Stimulated activated CD8-positive, alpha-beta memory T cell treated with anti-CD3 and anti-CD28 coated beads, Interleukin-7, amount 100 ng/mL, for 1 hour (primary cell): Measurements from ENCODE around the gene METTL25B.
A peak's percentile ranks its signal among the peaks of the same experiment; 100 is the strongest.

Source experiments
- DNase-seq, 2 donors: peaks; one replicate each; pipeline ENCODE4 v3.0.0-alpha.2; 2020; ENCODE audit warnings: low read depth in 2 of 2

The METTL25B gene

DNA sequence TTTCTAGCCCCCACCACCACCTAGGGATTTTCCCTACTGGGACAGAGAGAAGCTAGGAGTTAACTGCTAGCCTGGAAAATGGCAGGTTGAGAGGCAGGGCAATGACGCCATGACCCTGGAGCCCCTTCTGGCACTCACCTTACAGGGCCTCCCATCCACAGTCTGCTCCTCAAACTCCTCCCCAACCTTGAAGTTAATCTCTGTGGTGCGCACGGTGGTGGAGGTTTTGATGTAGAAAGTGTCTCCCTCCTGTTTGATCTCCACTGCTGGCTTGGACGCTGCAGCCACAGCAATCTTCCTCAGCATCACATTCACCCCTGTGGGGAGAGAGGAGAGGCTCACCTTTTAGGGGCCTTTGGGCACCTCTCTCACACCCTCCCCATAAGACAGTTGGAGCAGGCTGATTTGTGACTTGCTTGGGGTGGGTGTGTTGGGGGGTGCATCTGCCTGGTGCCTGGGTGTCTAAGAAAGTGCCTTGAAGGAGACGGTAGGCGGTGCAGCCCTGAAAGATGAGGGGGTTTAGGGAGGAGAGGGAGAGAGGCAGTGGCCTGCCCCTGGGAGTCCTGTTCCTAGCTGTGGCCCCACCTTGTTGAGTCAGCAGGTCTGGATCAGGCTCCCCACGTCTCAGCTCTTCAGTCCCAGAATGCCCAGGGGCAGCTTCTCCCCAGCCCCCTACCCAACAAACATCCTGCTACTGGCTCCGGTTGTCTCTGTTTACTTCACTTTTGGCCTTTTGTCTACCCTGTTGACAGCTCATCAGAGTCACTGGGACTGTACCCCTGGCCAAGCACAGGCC is 27.3 kb upstream of the METTL25B start:
- no peak for DNase-seq

GRCh38 chr1:156703336-156703735 is 24.9 kb upstream of the METTL25B start:
- DNase-seq = no peak

DNA sequence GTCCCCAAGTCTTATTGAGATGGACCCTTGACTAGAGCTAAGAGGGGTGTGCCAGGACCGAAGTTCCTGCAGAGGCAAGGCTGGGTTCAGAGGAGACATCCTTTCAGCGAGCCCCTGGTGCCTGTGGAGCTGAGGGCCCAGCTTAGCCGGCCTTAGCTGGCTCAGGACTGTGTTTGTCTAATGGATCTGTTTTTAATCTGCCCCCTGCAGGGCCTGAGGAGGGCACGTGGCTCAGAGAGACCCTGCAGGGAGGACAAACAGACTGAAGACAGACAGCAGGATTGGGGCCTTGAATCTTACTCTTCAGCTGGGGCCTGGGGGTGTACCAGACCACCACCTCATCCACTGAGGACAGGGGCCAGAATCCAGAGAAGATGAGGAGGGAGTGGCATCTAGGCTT is 24.5 kb upstream of the METTL25B start:
- DNase-seq = no peak

- no peak for DNase-seq
Measured at GRCh38 chr1:156704166-156704711, 24.0 kb upstream of the METTL25B start.

DNA sequence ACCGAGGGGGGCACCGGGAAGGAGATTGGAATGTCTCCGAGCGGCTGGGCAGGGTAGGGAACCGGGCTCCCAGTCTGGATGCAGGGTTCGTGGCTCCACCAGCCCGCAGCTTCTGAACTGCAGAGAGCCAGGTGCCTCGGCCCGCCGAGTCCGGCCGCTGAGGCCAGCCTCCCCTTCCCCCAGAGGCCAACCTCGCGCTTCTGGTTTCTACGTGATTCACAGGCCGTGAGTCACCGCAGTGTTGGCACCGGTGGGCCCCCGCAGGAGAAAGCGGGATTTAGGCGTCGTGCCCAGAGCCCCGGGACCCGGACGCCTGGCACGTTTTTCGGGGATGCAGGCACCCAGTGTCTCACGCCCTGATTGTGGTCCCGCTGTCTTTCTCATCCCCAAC is 23.3 kb upstream of the METTL25B start:
- no peak for DNase-seq

DNA sequence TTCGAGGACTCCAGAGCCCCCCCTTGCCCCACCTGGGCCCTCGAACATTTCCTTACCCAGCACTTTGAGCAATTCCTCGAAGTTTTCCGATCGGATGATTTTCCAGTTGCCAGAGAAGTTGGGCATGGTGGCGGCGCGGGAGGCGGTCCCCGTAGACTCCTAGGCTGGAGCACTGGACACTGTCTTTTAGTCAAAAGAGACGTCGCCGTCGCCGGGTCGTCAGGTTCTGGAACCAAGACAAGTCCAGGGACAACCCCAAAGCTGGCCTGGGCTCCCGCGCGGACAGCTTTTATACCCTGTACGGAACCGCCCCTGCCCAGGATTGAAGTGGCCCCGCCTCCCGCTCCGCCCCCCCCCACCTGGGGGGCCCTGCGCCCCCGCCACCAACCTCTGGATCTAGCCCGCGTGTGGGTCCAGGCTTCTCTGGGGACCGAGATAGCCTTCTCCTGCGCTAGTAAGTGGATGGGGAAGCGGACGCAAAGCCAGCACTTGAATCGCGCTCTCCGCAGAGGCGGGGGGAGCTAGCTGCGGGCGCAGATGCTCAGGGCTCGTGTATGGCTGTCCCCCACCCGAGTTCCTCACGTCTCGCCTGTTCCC is 22.9 kb upstream of the METTL25B start, which contains the start of gene CRABP2:
CRABP2 (minus strand) TSS at position 263 of the 597 bp plus-strand sequence; CDS start at position 126, 137 bp downstream.
- no peak for DNase-seq

- peak; percentile 30 to 53 for DNase-seq
Measured at GRCh38 chr1:156705918-156706656, 22.2 kb upstream of the METTL25B start.

DNA sequence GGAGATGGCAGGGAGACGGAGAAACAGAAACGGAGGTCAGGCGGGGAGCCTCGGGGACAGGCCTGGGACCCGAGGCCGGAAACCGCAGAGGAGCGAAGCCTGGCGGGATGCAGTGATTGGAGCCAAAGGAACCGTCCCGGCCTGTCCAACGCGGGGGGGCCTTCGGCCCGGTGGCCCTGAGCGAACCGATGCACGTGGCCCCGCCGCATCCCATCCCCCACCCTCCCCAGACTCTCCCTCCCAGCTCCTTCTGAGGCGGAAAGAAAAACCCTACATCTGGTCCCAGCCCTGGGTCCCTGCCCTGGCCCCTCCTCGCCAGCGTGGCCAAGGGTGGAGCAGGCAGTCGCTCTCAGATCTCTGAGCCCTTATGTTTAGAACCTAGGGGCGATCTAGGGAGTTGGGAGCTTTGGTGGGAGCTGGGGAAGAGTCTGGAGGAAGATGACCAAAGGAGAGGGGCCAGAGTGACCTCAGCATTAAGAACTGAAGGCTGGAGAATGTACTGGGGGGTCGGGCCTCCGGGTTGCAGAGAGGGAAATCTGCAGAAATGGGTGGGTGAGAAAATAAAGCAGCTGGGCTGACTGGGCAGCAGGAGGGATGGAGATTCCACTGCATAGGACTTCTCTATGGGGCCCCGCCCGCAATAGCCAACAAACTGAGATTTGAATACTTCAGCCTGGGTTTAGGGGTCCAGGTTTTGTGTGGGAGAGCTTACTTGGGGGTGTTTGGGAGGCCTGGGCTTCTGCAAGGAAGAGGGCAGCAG is 21.4 kb upstream of the METTL25B start:
- DNase-seq = no peak

GRCh38 chr1:156707417-156708217 is 20.7 kb upstream of the METTL25B start:
- no peak for DNase-seq

DNA sequence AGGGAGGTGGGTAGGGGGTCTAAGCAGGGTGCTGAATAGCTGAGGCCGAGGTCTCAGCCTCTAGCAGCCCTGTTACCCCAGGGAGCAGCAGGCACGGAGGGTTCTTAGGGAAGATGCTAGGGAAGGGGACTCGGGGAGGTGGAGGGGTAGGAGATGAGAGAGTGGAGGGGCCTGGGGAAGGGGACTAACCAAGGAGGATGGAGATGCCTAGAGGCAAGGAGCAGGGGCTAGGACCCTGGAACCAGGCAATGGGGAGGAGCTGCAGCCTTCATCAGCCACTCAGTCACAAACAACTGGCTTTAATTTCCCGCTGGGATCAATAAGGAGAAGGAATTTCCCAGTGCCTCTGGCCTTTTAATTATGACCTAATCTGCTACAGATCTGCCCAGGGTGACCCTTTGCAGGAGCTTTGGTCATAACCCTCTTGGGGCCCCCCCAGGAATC is 20.0 kb upstream of the METTL25B start:
- no peak for DNase-seq

DNA sequence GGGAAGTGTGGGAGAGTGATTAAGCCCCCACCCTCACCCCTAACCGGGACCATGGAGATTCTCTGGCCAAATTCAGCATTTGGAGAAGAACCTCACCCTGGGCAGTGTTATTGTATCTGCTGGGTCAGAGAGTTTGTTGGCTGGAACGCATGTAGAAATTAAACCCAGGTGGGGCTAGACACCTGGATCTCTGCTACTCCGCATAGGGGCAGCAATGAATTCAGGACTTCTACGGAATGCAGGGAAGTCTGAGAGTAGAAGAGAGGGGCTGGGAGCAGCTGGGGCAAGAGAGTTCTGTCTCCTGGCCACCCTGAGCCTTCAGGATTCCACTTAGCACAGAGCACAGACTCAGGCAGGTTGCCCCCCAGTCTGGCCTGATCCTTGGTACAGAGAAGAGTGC is 19.2 kb upstream of the METTL25B start:
- DNase-seq = no peak

DNA sequence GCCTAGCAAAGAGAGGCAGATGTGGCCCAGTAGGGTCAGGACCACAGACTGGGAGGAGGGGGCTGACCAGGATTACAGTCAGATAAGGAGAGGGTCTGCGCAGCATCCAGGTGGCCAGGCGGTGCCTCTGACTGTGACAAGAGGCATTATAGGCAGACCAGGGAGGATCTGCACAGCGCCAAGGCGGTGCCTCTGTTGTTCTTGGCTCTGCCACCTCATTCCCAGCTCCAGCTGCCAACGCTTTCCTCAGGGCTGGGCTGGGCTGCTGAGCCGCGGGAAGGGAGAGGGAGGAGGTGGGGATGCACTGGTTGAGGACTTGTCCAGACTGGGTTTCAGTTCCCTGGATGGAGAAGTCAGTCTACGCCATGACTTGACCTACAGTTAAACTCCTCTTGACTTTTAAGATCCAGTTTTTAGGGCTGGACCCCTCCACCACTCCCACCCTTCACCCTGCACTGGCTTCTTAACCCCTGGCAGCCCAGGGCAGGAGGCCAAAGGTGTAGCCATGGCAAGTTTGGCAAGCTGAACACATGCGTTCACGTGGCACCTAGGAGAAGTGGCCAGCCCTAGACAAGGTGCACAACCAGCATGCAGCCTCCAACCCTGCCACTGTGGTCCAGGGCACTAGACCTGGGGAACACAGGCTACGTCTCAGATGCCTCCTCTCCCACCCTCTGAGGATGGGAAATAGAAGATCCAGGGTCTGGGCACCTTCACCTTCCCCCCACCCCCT is 18.3 kb upstream of the METTL25B start:
- no peak for DNase-seq

DNA sequence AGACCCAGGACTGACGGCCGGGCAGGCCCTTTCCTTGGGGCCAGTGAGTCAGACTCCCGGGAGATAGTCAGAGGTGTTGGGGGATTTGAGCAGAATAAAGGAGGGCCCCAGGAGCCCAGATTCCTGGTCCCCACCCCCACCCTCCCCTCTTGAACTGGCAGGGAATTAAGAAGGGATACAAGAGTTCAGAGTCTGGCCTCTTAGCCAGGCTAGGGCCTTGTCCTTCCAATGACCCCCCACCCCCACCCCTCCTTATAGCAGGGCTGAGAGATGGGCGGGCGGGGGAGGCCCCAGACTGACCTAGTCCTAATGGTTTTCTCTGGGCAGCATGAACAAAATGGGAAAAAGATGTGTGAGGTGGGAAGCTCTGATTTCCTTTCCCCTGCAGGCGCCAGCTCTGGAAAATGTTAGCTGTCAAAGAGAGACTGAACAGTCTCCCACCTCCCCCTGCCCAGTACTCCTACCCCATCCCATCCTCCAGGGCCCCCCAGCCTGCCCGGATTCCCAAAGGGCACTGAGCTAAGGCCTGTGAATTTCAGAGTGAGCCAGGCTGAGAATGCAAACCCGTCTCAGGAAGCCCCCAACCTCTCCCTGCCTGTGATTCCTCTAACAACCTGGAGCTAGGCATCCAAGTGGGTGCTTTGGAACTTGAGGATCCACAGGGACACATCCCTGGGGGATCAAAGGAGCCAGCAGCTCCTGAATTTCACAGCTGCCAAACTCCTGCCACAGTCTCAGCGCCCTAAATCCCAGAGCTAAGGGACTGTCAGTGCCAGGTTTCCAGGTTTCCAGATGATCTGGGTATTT is 17.1 kb upstream of the METTL25B start:
- no peak for DNase-seq

GRCh38 chr1:156712626-156713025 is 15.6 kb upstream of the METTL25B start:
- no peak for DNase-seq

GRCh38 chr1:156714830-156715229 is 13.4 kb upstream of the METTL25B start:
- no peak for DNase-seq

DNA sequence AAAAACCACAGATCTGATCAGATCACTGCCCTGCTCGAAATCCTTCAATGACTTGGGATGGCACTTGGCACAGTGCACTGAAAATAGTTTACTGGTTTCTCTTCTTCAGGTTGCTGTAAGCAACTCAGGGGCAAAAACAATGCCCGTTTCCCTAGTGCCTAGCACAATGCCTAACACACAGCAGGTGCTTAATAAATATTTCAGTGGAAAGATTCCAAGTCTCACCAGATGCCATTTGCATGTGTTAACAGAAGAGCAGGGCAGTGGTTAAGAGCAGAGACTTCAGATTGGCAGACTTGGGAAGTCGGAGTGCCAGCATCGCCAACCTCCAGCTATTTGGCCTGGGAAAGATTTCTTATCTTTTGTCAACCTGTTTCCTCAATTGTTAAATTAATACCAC is 10.9 kb upstream of the METTL25B start:
- no peak for DNase-seq

DNA sequence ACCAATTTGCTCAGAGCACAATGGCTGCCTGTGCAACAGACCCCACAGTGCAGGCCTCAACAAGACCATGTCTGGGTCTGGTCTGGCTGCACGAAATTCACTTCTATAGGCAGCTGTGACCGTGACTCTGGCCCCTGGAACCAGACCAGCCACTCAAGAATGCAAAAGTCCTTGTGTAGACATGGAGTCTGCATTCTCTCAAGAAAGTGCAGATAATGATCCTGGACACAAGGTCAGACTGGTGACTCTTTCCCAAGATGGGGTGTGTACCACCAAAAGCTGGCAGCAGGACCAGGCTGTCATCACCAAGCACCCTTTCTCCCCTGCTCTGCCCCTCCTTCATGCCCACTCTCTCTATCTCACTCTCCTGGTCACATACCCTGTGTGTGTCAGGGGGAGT is 7.1 kb upstream of the METTL25B start:
- DNase-seq = no peak

DNA sequence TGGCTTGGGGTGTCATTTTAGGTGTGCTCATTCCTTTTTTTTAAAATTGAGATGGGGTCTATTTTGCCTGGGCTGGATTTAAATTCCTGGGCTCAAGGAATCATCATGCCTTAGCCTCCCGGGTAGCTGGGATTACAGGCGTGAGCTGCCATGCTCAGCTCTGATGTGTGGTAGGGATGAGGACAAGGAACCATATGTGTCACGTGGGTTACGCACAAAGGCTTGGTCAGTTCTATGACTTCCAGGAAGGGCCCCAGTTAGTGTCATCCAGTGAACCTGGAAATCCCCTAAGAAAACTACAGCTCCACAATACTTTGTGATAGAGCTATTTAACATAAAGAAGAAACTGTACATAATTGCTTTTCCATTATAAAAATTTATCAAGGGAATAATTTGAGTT is 6.7 kb upstream of the METTL25B start:
- no peak for DNase-seq

GRCh38 chr1:156725683-156726280 is 2.5 kb upstream of the METTL25B start:
- peak; percentile 56 to 67 for DNase-seq
